ENCODE measurements around the gene KAT8.

KAT8 gene

DNA sequence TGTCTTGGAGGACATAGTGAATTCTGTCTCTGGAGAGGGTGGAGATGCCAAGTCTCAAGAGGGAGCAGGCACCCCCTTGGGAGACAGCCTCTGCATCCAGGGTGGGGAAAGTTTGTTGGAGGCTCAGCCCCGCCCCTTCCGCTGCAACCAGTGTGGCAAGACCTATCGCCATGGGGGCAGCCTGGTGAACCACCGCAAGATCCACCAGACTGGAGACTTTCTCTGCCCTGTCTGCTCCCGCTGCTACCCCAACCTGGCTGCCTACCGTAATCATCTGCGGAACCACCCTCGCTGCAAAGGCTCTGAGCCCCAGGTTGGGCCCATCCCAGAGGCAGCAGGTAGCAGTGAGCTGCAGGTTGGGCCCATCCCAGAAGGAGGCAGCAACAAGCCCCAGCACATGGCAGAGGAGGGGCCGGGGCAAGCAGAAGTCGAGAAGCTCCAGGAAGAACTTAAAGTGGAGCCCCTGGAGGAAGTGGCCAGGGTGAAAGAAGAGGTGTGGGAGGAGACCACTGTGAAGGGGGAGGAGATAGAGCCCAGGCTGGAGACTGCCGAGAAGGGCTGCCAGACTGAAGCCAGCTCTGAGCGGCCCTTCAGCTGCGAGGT, 38.0 kb upstream of the KAT8 start:
- Histone ChIP-seq H3K27me3 (ENCODE audit: control insufficient read depth, insufficient read depth, low read length) (no peaks in the 10 kb centered on the region), H3K4me1 (ENCODE audit: control insufficient read depth, insufficient read depth, low read length) (peaks cover 3% of the 10 kb centered on the region)

DNA sequence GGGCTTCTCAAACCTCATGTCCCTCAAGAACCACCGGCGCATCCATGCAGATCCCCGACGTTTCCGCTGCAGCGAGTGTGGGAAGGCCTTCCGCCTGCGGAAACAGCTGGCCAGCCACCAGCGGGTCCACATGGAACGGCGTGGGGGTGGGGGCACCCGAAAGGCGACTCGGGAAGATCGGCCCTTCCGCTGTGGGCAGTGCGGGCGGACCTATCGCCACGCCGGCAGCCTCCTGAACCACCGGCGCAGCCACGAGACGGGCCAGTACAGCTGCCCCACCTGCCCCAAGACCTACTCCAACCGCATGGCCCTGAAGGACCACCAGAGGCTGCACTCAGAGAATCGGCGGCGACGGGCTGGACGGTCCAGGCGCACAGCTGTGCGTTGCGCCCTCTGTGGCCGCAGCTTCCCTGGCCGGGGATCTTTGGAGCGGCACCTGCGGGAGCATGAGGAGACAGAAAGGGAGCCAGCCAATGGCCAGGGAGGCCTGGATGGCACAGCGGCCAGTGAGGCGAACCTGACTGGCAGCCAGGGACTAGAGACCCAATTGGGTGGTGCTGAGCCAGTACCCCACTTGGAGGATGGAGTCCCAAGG, 37.3 kb upstream of the KAT8 start:
- peaks cover 45% of the 10 kb centered on the region for H3K36me3 ChIP-seq (ENCODE audit: control insufficient read depth, insufficient read depth, low read length)
- no peak overlapping the region for H3K27ac ChIP-seq (ENCODE audit: low read depth, low read length)
- no peaks in the 10 kb centered on the region for H3K4me1 ChIP-seq (ENCODE audit: control insufficient read depth, insufficient read depth, low read length)
- no peaks in the 10 kb centered on the region for H3K27me3 ChIP-seq (ENCODE audit: control insufficient read depth, insufficient read depth, low read length)
- no peak overlapping the region for H3K4me3 ChIP-seq (ENCODE audit: low read length)
- no peak overlapping the region for H3K9ac ChIP-seq (ENCODE audit: low read length)

More for the DNA sequence above, 38.0 kb upstream of the KAT8 start:
- Histone ChIP-seq H3K9ac (ENCODE audit: low read length) (no peak overlapping the region), H3K4me3 (ENCODE audit: low read length) (no peak overlapping the region), H3K27ac (ENCODE audit: low read depth, low read length) (no peak overlapping the region), H3K36me3 (ENCODE audit: control insufficient read depth, insufficient read depth, low read length) (peaks cover 45% of the 10 kb centered on the region)

DNA sequence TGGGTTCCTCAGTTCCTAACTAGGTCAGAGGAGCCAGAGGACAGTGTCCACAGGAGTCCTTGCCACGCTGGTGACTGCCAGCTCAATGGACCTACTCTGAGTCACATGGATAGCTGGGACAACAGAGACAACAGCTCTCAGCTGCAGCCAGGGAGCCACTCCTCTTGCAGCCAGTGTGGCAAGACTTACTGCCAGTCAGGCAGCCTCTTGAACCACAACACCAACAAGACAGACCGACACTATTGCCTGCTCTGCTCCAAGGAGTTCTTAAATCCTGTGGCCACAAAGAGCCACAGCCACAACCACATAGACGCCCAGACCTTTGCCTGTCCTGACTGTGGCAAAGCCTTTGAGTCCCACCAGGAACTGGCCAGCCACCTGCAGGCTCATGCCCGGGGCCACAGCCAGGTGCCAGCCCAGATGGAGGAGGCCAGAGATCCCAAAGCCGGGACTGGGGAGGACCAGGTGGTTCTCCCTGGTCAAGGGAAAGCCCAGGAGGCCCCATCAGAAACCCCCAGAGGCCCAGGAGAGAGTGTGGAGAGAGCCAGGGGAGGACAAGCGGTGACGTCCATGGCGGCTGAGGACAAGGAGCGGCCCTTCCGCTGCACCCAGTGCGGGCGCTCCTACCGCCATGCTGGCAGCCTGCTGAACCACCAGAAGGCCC, 36.6 kb upstream of the KAT8 start:
- H3K9ac ChIP-seq (ENCODE audit: low read length): no peak overlapping the region
- H3K36me3 ChIP-seq (ENCODE audit: control insufficient read depth, insufficient read depth, low read length): peaks cover 45% of the 10 kb centered on the region
- H3K27me3 ChIP-seq (ENCODE audit: control insufficient read depth, insufficient read depth, low read length): no peaks in the 10 kb centered on the region
- no peak overlapping the region for H3K27ac ChIP-seq (ENCODE audit: low read depth, low read length)
- H3K4me1 ChIP-seq (ENCODE audit: control insufficient read depth, insufficient read depth, low read length): no peaks in the 10 kb centered on the region
- no peak overlapping the region for H3K4me3 ChIP-seq (ENCODE audit: low read length)

DNA sequence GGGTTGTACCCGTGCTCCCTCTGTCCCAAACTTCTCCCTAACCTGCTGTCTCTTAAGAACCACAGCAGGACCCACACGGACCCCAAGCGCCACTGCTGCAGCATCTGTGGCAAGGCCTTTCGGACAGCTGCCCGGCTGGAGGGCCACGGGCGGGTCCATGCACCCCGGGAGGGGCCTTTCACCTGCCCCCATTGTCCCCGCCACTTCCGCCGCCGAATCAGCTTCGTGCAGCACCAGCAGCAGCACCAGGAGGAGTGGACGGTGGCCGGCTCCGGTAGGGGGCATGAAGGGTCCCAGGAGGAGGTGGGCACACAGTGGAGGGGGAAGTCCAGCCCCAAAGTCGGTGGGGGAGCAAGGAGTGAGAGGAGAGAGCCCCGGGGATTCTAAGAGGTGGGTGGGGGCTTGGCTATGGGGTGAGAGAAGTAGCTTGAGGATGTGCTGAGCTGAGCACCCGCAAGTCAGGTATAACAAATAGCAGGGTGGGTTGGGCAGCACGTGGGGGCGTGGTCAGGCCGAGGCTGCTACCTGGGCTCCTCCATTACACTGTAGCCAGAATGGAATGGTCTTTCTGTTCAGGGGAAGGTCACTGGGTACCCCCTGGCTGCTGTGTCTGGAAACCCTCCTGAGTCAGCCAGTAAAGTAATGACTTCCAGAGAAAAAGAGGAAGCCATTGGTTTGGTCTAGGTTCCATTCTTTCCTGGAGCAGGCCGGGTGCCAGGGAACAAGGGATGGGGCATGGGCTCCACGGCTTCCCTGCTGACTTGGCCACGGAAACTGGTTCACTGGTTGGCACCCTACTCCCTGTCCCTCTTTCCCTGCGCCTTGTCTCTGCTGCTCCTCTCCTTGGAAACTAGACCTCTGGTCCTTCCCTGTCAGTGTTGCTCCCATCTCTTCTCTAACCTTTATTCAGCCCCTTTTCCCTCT, 35.8 kb upstream of the KAT8 start:
- H3K36me3 ChIP-seq (ENCODE audit: control insufficient read depth, insufficient read depth, low read length): peaks cover 45% of the 10 kb centered on the region
- H3K9ac ChIP-seq (ENCODE audit: low read length): no peak overlapping the region

DNA sequence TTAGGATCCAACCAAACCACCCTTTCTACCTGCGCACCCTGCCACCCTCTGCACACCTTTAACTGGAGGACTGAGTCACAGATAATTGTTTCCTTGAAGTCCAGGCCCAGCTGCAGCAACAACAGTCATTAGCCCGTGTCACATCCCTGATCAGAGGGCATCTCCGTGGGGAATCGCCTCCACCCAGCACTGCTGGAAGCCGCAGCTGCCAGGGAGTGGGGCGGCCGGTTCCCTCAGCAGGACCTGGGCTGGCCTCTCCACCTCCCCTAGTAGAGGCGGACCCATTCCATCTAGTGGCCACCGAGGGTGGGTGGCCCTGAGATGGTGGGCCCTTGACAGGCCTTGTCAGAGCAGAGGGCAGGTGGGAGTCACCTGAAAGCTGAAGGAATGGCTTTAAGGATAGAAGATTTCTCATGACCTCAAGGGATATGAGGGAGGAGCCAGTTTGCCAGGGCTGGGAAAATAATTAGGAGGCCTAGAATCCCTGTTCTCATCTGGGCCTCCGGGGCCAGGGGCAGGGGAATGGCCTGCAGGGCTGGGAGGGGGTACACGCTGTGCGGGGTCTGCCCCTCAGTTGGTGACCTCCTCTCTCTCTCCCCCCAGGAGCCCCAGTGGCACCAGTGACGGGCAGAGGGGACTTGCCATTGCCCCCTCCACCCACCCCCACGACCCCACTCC, 35.0 kb upstream of the KAT8 start:
- Histone ChIP-seq H3K9ac (ENCODE audit: low read length) (no peak overlapping the region), H3K27me3 (ENCODE audit: control insufficient read depth, insufficient read depth, low read length) (no peaks in the 10 kb centered on the region), H3K4me1 (ENCODE audit: control insufficient read depth, insufficient read depth, low read length) (no peaks in the 10 kb centered on the region), H3K27ac (ENCODE audit: low read depth, low read length) (no peak overlapping the region), H3K36me3 (ENCODE audit: control insufficient read depth, insufficient read depth, low read length) (peaks cover 43% of the 10 kb centered on the region), H3K4me3 (ENCODE audit: low read length) (no peak overlapping the region)

More for the DNA sequence above, 35.8 kb upstream of the KAT8 start:
- no peak overlapping the region for H3K27ac ChIP-seq (ENCODE audit: low read depth, low read length)
- H3K27me3 ChIP-seq (ENCODE audit: control insufficient read depth, insufficient read depth, low read length): no peaks in the 10 kb centered on the region
- no peaks in the 10 kb centered on the region for H3K4me1 ChIP-seq (ENCODE audit: control insufficient read depth, insufficient read depth, low read length)
- no peak overlapping the region for H3K4me3 ChIP-seq (ENCODE audit: low read length)

DNA sequence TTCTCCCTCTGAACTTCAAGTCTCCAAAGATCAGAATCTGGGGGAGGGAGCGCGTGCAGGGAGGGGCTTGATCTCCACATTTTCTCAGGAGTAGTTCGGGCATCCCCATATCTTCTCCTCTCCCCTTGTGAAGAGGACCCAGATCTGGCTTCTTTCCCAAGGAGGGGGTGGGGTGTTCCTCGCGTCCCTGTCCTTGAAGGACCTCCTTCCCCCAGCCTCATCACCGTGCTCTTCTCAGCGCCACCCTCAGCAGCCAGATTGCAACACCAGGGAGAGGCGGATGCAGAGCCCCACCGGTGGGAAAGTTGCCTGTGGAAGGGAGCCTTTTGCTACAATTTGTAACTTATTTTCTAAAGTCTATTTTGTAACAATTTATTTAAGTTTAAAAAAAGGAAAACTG, 34.4 kb upstream of the KAT8 start:
- H3K27ac ChIP-seq (ENCODE audit: low read depth, low read length): no peak overlapping the region
- H3K27me3 ChIP-seq (ENCODE audit: control insufficient read depth, insufficient read depth, low read length): no peaks in the 10 kb centered on the region
- H3K4me1 ChIP-seq (ENCODE audit: control insufficient read depth, insufficient read depth, low read length): no peaks in the 10 kb centered on the region
- H3K36me3 ChIP-seq (ENCODE audit: control insufficient read depth, insufficient read depth, low read length): peaks cover 37% of the 10 kb centered on the region
- no peak overlapping the region for H3K9ac ChIP-seq (ENCODE audit: low read length)
- no peak overlapping the region for H3K4me3 ChIP-seq (ENCODE audit: low read length)

DNA sequence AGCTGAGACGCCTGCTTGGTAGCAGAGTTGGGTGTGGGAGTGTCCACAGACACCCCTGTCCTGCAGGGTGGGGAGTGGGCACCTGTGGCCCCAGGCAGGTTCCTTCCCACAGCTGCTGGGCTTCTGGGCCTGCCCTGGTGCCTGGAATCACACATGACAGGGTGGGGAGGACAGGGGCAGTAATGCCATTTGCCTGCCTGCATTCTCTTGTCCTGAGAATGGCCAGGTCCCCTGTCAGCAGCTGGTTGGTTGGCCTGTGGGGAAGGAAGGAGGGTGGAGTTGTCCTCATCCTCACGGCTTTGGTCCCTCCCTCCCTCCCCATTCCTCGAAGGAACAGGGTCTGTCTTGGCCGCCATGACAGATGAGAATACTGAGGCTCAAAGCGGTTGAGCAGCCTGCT, 33.9 kb upstream of the KAT8 start:
- no peak overlapping the region for H3K27ac ChIP-seq (ENCODE audit: low read depth, low read length)
- H3K4me3 ChIP-seq (ENCODE audit: low read length): no peak overlapping the region
- no peak overlapping the region for H3K9ac ChIP-seq (ENCODE audit: low read length)
- peaks cover 33% of the 10 kb centered on the region for H3K36me3 ChIP-seq (ENCODE audit: control insufficient read depth, insufficient read depth, low read length)
- H3K4me1 ChIP-seq (ENCODE audit: control insufficient read depth, insufficient read depth, low read length): no peaks in the 10 kb centered on the region
- no peaks in the 10 kb centered on the region for H3K27me3 ChIP-seq (ENCODE audit: control insufficient read depth, insufficient read depth, low read length)

DNA sequence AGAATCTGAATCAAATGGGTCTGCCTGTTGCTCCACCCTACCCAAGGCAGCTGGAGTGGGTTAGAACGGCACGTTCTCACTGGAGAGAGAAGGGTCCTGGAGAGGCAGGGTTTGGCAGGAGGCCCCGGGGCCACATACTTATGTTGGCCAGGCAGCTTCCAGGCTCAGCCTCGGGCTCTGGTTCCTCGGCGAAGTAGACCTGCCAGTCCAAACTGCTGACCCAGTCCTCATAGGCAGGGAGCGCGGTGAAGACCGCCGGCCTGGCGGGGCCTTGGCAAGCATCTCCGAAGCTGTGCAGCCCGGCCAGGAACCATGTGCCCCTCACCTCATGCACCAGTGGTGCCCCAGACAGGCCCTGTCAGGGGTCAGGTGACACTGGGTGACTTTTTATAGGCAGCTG, 33.5 kb upstream of the KAT8 start:
- Histone ChIP-seq H3K27me3 (ENCODE audit: control insufficient read depth, insufficient read depth, low read length) (no peaks in the 10 kb centered on the region), H3K27ac (ENCODE audit: low read depth, low read length) (no peak overlapping the region), H3K4me3 (ENCODE audit: low read length) (no peak overlapping the region), H3K4me1 (ENCODE audit: control insufficient read depth, insufficient read depth, low read length) (no peaks in the 10 kb centered on the region), H3K9ac (ENCODE audit: low read length) (no peak overlapping the region), H3K36me3 (ENCODE audit: control insufficient read depth, insufficient read depth, low read length) (peaks cover 28% of the 10 kb centered on the region)

DNA sequence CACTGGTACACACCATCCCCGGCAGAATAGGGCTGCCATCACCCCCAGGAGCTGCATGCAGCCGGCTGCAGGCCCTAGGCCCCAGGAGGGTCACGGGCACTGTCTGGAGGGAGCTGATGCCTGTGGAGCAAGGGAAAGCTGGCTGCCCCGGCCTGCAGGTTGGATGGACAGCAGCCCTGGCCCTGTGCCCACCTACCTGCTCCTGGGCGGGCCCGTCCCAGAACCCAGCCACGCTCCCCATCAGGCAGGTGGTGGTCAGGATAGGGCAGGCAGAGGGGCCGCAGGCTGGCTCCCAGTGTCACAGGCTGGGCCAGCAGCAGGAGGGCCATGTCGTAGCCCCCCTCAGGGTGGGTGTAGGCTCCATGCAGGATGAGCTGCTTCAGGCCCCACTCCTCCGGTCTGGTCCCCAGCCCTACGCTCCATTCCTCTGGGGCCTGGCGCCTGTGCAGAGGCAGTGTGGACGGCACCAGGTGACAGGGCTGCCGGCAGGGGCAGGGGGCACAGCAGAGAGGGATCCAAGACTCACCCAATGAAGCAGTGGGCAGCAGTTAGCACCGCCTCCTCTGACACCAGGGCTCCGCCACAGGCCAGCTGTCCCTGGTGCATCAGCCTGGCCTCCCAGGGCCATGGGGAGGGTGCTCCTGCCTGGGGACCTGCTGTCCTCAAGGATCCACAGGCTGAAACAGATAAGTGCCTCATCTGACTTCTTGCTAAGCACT, 32.7 kb upstream of the KAT8 start:
- Histone ChIP-seq H3K36me3 (ENCODE audit: control insufficient read depth, insufficient read depth, low read length) (peaks cover 21% of the 10 kb centered on the region), H3K9ac (ENCODE audit: low read length) (no peak overlapping the region), H3K4me1 (ENCODE audit: control insufficient read depth, insufficient read depth, low read length) (no peaks in the 10 kb centered on the region), H3K27ac (ENCODE audit: low read depth, low read length) (no peak overlapping the region), H3K27me3 (ENCODE audit: control insufficient read depth, insufficient read depth, low read length) (no peaks in the 10 kb centered on the region), H3K4me3 (ENCODE audit: low read length) (no peak overlapping the region)

DNA sequence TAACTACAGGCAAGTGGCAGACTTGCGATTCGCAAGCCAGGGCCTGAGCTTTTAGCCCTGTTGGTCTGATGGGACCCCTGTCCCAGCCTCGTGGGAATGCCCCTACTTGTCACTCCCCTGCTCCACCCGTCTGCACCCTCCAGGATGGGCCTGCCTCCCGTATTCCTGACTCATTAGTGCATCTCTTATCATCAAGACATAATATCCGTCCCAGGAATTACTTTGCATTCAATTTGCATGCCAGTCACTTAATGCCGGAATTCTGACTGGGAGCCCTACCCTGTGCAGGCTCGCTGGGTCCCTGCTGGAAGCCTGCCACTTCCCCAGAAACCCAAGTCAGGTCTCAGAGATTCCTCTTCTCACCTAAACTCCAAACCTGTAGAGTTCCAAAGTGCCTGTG, 32.1 kb upstream of the KAT8 start:
- no peaks in the 10 kb centered on the region for H3K27me3 ChIP-seq (ENCODE audit: control insufficient read depth, insufficient read depth, low read length)
- no peak overlapping the region for H3K9ac ChIP-seq (ENCODE audit: low read length)
- peaks cover 16% of the 10 kb centered on the region for H3K36me3 ChIP-seq (ENCODE audit: control insufficient read depth, insufficient read depth, low read length)
- H3K4me1 ChIP-seq (ENCODE audit: control insufficient read depth, insufficient read depth, low read length): no peaks in the 10 kb centered on the region
- no peak overlapping the region for H3K4me3 ChIP-seq (ENCODE audit: low read length)
- H3K27ac ChIP-seq (ENCODE audit: low read depth, low read length): no peak overlapping the region

DNA sequence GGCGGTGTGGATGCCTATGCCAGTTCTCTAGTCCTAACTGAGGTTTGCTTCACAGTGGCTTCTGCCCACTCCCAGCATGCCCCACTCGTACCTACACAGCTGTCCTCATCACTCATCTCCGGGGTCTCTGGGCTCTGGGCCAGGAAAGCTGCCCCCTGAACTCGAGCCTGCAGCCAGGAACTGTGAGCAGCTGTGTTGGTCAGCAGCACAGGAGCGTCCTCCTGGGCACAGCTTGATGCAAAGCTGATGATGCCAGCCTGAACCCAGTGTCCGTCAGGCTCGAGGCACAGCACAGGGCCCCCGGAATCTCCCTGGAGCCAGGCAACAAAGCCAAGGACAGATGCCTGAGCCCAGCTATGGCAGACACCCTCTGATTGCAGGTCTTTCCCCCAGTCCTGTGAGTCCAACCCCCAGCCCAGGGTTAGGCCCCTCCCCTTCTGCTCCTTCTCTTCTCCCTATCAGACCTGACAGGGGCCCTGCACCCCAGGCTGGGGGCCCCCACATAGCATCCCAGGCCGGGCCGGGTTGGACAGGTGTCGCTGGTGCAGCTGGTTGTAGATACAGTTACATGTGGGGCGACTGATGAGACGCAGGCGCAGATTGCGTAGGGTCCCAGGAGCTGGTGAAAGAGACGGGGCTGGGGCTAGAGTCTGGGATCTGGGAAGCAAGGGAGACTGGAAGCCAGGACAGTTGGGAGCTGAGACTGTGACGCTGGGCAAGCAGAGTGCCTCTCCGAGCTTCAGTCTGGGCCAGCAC, 31.4 kb upstream of the KAT8 start:
- Histone ChIP-seq H3K4me3 (ENCODE audit: low read length) (no peak overlapping the region), H3K36me3 (ENCODE audit: control insufficient read depth, insufficient read depth, low read length) (peaks cover 15% of the 10 kb centered on the region), H3K27ac (ENCODE audit: low read depth, low read length) (no peak overlapping the region), H3K9ac (ENCODE audit: low read length) (no peak overlapping the region), H3K27me3 (ENCODE audit: control insufficient read depth, insufficient read depth, low read length) (no peaks in the 10 kb centered on the region), H3K4me1 (ENCODE audit: control insufficient read depth, insufficient read depth, low read length) (no peaks in the 10 kb centered on the region)

All from rectal smooth muscle tissue (tissue), 1 donor.